ENCODE data around the gene PEX6.
A peak's percentile ranks its signal among the peaks of the same experiment; 100 is the strongest.

Gene PEX6

GRCh38 chr6:42987533-42988451 lies 8.8 kb upstream of the PEX6 start:
- Histone ChIP-seq H3K36me3 (ENCODE audit: insufficient read depth, low read length) (peaks cover 22% of the 10 kb centered on the region), H3K9me3 (ENCODE audit: low read depth, low read length) (no peaks in the 10 kb centered on the region), H3K27ac (no peak overlapping the region), H3K9ac (ENCODE audit: insufficient read length) (no peak overlapping the region), H3K4me3 (no peak overlapping the region)
- DNase-seq (ENCODE audit: low read depth, low spot score): no peak
- no peak for TF ChIP-seq EZH2 (IDR thresholded peaks at IDR 0.05)
- TF ChIP-seq POLR2AphosphoS5 (IDR thresholded peaks at IDR 0.05; ENCODE audit: borderline replicate concordance, low read depth, low read length): no peak
- TF ChIP-seq FOXP2 (optimal IDR thresholded peaks at IDR 0.05; ENCODE audit: control extremely low read depth, extremely low read length, insufficient read depth): no peak

DNA sequence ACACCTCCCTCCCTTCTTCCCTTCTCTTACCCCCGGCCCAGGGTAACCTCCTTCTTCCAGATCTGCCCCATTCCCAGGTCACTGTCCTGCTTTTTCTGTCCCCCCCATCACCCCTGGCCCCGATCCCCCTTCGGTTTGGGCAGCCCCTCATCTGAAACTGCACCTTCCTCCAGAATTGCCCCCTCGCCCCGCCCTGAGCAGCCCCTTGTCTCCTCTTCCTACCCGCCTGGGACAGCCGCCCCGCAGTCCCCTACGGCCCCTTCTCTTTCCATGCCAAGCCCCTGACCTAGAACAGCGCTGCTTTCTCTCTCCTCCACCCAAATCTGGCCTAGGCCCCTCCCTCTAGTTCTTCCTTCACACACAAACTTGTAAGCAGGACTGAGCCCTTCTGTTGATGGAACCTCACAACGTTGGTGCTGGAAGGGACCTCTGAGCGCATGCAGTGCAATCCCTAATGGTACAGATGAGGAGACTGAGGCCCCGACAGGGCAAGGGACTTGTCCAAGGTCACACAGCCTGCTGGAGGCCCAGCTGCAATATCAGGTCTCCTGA lies 6.0 kb upstream of the PEX6 start:
- H3K36me3 ChIP-seq (ENCODE audit: insufficient read depth, low read length): peaks cover 9% of the 10 kb centered on the region; the same call in 1 of the 2 replicates
- peak overlapping the region; percentile 95 for H3K4me3 ChIP-seq
- peak overlapping the region; percentile 96 for H3K9ac ChIP-seq (ENCODE audit: insufficient read length)
- no peaks in the 10 kb centered on the region for H3K9me3 ChIP-seq (ENCODE audit: low read depth, low read length)
- no peak for DNase-seq (ENCODE audit: low read depth, low spot score)
- no peak overlapping the region for H3K27ac ChIP-seq
- TF ChIP-seq FOXP2 (optimal IDR thresholded peaks at IDR 0.05; ENCODE audit: control extremely low read depth, extremely low read length, insufficient read depth) (no peak), POLR2AphosphoS5 (IDR thresholded peaks at IDR 0.05; ENCODE audit: borderline replicate concordance, low read depth, low read length) (no peak), EZH2 (IDR thresholded peaks at IDR 0.05) (no peak)

GRCh38 chr6:42984001-42984923 lies 5.3 kb upstream of the PEX6 start, which contains the start of gene PPP2R5D:
Gene PPP2R5D, plus strand, starts transcription at chr6:42984570. Its CDS starts 108 bp downstream, at chr6:42984678.
- DNase-seq (ENCODE audit: low read depth, low spot score): peak; percentile 97
- H3K36me3 ChIP-seq (ENCODE audit: insufficient read depth, low read length): peaks cover 2% of the 10 kb centered on the region; the same call in 1 of the 2 replicates
- peak within 1 kb of the TSS; percentile 95 for H3K4me3 ChIP-seq
- peak; percentile 97 for TF ChIP-seq POLR2AphosphoS5 (IDR thresholded peaks at IDR 0.05; ENCODE audit: borderline replicate concordance, low read depth, low read length)
- no peak for TF ChIP-seq EZH2 (IDR thresholded peaks at IDR 0.05)
- H3K9ac ChIP-seq (ENCODE audit: insufficient read length): peak within 1 kb of the TSS; percentile 96
- H3K27ac ChIP-seq: peak within 1 kb of the TSS; percentile 12; the same call in 1 of the 2 replicates
- H3K9me3 ChIP-seq (ENCODE audit: low read depth, low read length): no peaks in the 10 kb centered on the region

GRCh38 chr6:42981836-42982235 lies 2.9 kb upstream of the PEX6 start:
- TF ChIP-seq FOXP2 (optimal IDR thresholded peaks at IDR 0.05; ENCODE audit: control extremely low read depth, extremely low read length, insufficient read depth) (no peak), EZH2 (IDR thresholded peaks at IDR 0.05) (no peak), POLR2AphosphoS5 (IDR thresholded peaks at IDR 0.05; ENCODE audit: borderline replicate concordance, low read depth, low read length) (no peak)
- Histone ChIP-seq H3K27ac (no peak overlapping the region), H3K36me3 (ENCODE audit: insufficient read depth, low read length) (peaks cover 2% of the 10 kb centered on the region; the same call in 1 of the 2 replicates), H3K9me3 (ENCODE audit: low read depth, low read length) (no peaks in the 10 kb centered on the region), H3K4me3 (no peak overlapping the region), H3K9ac (ENCODE audit: insufficient read length) (no peak overlapping the region)
- no peak for DNase-seq (ENCODE audit: low read depth, low spot score)

DNA sequence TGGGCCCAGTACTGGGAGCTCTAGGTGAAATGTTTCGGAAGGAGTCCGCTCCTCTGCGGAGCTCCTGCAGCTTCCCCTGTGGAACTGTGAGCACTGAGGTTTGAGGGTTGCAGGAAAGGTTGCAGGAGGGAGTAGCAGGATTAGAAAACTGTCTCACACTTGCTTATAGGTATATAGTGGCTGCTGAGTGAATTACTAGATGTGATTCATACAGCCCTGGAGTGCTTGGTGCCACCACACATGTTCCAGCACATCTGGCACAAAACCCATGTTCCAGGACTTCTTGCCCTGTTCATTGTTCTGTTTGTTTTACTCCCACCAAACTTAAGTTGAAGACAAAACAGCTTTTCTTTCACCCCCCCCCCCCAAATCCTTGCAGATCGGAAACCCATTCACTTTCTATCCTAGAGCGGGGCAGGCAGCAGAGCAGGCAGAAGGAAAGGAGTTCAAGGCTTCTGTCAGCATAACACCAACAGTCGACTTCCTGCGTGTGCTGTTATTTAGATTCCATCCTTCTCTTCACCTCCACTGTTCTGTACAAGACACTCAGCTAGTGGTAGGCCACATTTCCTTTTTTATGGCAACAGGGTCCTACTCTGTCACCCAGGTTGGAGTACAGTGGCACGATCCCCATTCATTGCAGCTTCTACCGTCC lies 669 bp upstream of the PEX6 start:
- Histone ChIP-seq H3K27ac (peak overlapping the region; percentile 76; the same call in 1 of the 2 replicates), H3K9ac (ENCODE audit: insufficient read length) (peak overlapping the region; percentile 78), H3K9me3 (ENCODE audit: low read depth, low read length) (no peaks in the 10 kb centered on the region), H3K36me3 (ENCODE audit: insufficient read depth, low read length) (peaks cover 4% of the 10 kb centered on the region; the same call in 1 of the 2 replicates), H3K4me3 (peak overlapping the region; percentile 78)
- no peak for DNase-seq (ENCODE audit: low read depth, low spot score)
- TF ChIP-seq POLR2AphosphoS5 (IDR thresholded peaks at IDR 0.05; ENCODE audit: borderline replicate concordance, low read depth, low read length) (no peak), EZH2 (IDR thresholded peaks at IDR 0.05) (no peak), FOXP2 (optimal IDR thresholded peaks at IDR 0.05; ENCODE audit: control extremely low read depth, extremely low read length, insufficient read depth) (no peak)

- H3K9me3 ChIP-seq (ENCODE audit: low read depth, low read length): no peaks in the 10 kb centered on the region
- peaks cover 4% of the 10 kb centered on the region; the same call in 1 of the 2 replicates for H3K36me3 ChIP-seq (ENCODE audit: insufficient read depth, low read length)
- DNase-seq (ENCODE audit: low read depth, low spot score): no peak
- peak overlapping the region; percentile 78 for H3K9ac ChIP-seq (ENCODE audit: insufficient read length)
- TF ChIP-seq EZH2 (IDR thresholded peaks at IDR 0.05) (no peak), POLR2AphosphoS5 (IDR thresholded peaks at IDR 0.05; ENCODE audit: borderline replicate concordance, low read depth, low read length) (no peak), FOXP2 (optimal IDR thresholded peaks at IDR 0.05; ENCODE audit: control extremely low read depth, extremely low read length, insufficient read depth) (no peak)
- H3K27ac ChIP-seq: no peak overlapping the region
- H3K4me3 ChIP-seq: peak overlapping the region; percentile 78
Observed at GRCh38 chr6:42978487-42978838, 518 bp downstream of the PEX6 start.

DNA sequence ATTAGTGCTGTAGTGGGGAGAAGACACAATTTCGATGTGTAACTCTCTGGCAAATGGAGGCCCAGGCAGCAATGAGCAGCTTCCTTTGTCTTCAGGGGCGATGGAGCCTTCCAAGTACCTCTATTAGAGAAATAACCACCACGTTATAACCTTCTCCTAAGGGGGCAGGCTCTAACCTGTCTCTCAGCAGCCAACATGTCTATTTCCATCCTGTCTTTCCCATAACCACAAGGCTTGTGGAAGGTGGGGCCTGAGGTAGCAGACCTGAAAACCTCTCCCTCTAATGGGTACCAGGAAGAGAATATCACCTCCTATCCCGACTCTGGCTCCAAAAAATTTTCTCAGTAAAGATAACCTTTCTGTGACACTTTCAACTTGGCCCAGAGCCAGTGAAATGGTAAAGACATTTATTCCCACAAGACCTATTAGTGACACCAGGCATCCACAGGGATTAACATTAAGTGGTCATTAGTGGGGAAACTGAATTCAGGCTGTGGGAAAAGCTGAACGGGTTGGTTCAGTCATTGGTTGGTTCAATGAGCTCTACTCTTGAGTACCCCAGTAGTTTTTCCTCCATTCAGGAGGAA lies 4.0 kb downstream of the PEX6 start:
- peaks cover 4% of the 10 kb centered on the region; the same call in 1 of the 2 replicates for H3K36me3 ChIP-seq (ENCODE audit: insufficient read depth, low read length)
- DNase-seq (ENCODE audit: low read depth, low spot score): no peak

More for the DNA sequence above, 4.0 kb downstream of the PEX6 start:
- Histone ChIP-seq H3K27ac (no peak overlapping the region), H3K4me3 (no peak overlapping the region), H3K9ac (ENCODE audit: insufficient read length) (no peak overlapping the region), H3K9me3 (ENCODE audit: low read depth, low read length) (no peaks in the 10 kb centered on the region)
- TF ChIP-seq EZH2 (IDR thresholded peaks at IDR 0.05) (no peak), FOXP2 (optimal IDR thresholded peaks at IDR 0.05; ENCODE audit: control extremely low read depth, extremely low read length, insufficient read depth) (no peak), POLR2AphosphoS5 (IDR thresholded peaks at IDR 0.05; ENCODE audit: borderline replicate concordance, low read depth, low read length) (no peak)

Data from SK-N-MC (cell line).